Cardiac septum (tissue), 1 donor: ENCODE data around the gene TDRD9. TPM values are rescaled to one million over a fixed set of nuclear protein-coding genes. Genes with fewer than 3 reads are reported as not detected.

Experiments
- DNase-seq: peaks from one replicate; pipeline ENCODE4 v3.0.0-alpha.2; 2020; ENCODE audit warnings: low spot score
- intact Hi-C: fragments of 100-400 bp; cut with DNase I; formaldehyde crosslinking; loops from one replicate; pipeline ENCODE4 v1.14.0; 2022
- total RNA-seq: library from RNA; stranded (reverse); fragmentation: NEBNext Ultra II Directional; extraction: Animal tissue kit (Norgen Biotek cat#: 25700); gene quantifications from one replicate; pipeline ENCODE4 v1.2.1, GENCODE V29; 2021
- donor health status: DM: no; HTN: no; CAD: no.

TDRD9 gene
- total RNA-seq, 1 donor from 2014 or later, result 3.3 TPM

GRCh38 chr14:104005489-104005888 is 77.2 kb downstream of the TDRD9 start:
- intact Hi-C loops, result no loop called here
- DNase-seq, result no peak

DNA sequence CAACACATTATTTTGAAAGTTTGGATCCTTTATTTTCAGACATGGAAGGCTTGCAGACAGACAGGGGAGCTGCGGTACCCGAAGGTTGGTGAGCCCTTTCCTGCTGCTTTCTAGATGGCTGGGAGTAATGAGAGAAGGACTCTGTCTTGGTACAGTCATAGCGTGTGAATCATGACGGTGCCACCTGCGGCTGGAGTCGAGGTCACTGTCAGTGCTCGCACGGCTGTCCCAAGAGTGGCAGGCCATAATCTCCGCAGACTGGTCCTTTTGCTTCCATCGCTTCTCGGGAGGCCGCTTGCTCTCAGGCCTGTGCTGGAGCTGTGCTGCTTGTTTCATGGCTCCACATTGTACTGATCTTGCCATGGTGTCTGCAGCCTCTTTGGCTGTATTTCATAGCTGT is 78.9 kb downstream of the TDRD9 start:
- intact Hi-C loops, result no loop called here
- DNase-seq, result no peak

- no peak for DNase-seq
- intact Hi-C loops, result no loop called here
Measured at GRCh38 chr14:104009297-104009696, 81.0 kb downstream of the TDRD9 start.

GRCh38 chr14:104011824-104012517 is 83.7 kb downstream of the TDRD9 start:
- intact Hi-C loops, result no loop called here
- DNase-seq, result no peak

DNA sequence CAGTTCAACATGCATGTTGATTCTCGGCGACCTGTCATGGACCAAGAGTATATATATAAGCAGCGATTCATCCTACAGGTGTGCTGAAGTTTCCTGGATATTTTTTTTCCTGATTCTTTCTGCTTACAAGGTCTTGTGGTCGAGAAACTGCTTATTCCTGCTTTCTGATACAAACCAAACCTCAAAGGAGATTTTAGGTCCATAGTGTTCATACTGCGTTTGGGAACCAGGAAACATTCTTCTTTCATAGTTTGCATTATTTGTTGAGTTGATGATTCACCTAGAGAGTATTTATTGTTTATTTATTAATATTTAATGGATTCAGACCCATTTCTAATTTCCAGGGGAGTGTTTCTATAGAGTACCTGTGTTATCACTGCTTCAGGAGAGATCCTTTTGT is 86.5 kb downstream of the TDRD9 start:
- intact Hi-C loops, result no loop called here
- DNase-seq, result no peak

GRCh38 chr14:104016873-104017650 is 88.8 kb downstream of the TDRD9 start:
- intact Hi-C loops, result no loop called here
- DNase-seq, result no peak

DNA sequence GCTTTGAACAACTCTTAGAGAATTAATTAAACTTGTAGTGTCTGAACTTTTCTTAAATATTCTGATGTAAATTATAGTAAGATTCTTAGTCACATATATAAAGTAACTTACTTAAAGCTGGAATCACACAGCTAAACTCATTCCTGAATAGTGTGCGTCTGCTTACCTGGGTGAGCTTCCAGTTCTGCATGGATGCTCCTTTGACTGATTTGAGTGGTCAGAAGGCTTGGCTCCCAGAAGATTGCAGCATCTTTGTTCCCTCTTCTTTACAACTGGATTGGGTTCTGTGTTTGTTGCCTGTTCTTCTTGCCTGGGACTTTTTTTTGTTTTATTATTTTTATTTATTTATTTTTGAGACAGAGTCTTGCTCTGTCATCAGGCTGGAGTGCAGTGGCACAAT is 90.8 kb downstream of the TDRD9 start:
- DNase-seq, result no peak
- intact Hi-C loops, result no loop called here

- DNase-seq, result no peak
- intact Hi-C loops, result no loop called here
Measured at GRCh38 chr14:104019806-104020205, 91.5 kb downstream of the TDRD9 start.

GRCh38 chr14:104020471-104020870 is 92.2 kb downstream of the TDRD9 start:
- DNase-seq, result no peak
- intact Hi-C loops, result no loop called here

DNA sequence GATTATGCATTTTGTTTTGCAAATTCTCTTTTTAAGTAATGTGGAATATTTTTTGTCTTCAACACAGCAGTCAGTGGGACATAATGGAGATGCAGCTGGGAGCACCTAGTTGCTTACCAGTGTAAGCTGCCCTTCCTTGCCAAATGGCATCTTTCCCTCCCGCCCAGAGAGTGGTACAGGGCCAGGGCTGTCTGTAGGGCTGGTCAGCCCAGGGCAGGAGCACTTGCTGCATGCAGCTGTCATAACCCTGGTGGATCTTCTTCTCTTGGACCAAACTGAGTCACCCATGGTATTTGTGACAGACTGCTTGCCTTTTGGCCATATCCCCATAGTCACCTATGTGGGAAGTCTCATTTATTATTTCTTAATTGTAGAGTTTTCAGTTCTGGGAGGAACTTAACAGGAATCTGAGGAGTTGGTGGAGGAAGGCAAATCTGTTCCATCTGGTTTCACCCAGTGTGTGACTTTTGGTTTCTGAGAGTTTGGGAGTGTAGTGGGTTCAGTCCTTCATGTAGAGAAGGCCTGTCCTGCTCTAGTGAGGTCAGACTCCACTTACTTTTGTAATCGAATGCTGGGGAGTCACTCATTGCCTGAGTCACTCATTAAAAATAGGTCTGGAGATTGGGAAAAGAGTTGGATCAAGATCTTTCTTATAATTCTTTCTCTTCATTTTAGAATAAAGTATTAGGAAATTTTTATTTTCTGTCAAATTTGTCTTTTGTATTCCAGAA is 95.2 kb downstream of the TDRD9 start:
- intact Hi-C loops, result no loop called here
- DNase-seq, result no peak

GRCh38 chr14:104025534-104025933 is 97.3 kb downstream of the TDRD9 start:
- intact Hi-C loops, result no loop called here
- no peak for DNase-seq

DNA sequence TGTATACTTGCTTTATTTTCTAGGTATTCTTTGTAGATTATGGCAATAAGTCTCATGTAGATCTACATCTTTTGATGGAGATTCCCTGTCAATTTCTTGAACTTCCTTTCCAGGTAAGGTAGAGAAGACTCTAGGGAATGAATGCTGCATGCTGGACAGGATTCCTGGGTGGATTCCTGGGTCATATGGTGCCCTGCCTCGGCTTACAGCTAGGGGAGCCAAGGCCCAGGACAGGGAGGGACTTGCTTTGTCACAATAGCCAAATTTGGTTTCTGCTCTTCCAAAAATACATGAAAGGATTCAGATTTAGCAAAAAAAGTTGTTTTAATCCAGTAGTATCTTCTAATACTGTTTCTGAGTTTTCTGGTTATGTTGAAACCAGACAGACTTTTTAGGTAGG is 97.8 kb downstream of the TDRD9 start:
- DNase-seq, result no peak
- intact Hi-C loops, result no loop called here

DNA sequence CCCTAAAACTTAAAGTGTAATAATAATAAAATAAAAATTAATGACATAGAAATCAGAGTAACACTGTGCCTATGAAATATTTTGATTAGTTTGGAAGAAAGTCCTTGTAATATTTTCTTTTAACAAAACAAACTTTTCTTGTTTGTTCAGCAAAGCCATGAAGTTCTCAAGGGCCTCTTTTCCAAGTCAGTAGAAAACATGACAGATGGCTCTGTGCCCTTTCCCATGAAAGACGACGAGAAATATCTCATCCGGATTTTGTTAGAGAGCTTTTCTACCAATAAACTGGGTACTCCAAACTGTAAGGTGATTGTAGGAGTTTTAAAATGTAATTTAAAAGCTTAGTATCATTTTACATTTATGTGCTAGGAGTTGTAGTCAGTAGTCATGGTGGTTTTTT is 102.7 kb downstream of the TDRD9 start:
- intact Hi-C loops, result no loop called here
- DNase-seq, result no peak

DNA sequence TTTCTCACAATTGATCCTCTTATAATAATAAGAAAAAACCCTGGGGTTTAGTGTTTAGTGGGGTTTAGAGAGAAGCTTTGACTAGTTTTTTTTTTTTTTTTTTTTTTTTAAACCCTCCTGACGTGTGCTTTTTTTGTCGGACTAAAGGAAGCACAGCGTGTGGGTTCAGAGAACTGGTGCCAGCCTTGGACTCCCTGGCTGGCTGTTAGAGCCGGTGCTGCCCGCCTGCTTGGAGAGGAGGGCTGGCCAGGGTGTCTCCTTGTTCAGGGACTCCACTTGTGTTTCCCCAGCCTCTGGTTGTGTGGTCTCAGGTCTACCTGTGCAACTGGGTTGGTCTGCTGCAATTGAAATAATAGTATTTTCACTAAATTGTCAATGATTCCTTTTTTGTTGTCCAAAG is 103.1 kb downstream of the TDRD9 start:
- DNase-seq, result no peak
- intact Hi-C loops, result no loop called here

DNA sequence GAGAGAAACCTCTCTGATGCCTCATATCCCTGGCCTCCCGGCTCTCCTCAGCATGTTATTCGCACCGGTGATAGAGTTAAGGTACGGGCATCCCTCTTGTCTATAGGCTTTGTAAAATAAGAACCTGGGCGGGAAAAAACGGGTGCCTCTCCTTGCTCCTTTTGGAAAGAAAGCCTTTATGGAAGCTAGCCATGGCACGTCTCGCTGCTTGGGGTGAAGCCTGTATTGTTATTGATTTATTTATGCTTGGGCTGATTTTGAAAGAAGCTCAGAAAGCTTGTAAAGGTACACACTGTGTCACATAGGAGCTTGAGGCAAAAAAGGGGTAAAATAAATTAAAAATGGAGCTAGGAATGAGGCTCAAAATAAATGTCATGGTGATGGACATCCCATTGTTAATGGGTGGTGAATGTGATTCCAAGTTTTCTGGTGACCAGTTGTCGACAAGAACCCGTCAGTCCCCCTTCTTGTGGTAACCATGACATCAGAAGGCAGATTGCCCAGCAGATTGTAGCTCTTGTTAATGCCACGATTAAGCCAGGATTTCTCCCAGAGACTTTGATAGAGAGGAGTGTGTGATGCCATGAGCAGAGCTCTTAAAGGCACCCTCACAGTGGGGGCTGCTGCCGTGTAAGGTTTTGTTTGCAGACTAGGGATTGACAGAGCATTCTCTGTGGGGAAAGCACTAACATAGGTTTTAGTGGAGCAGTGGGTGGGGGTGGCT is 106.9 kb downstream of the TDRD9 start:
- intact Hi-C loops, result no loop called here
- DNase-seq, result no peak

- intact Hi-C loops, result no loop called here
- DNase-seq, result no peak
Measured at GRCh38 chr14:104036212-104036611, 108.0 kb downstream of the TDRD9 start.

DNA sequence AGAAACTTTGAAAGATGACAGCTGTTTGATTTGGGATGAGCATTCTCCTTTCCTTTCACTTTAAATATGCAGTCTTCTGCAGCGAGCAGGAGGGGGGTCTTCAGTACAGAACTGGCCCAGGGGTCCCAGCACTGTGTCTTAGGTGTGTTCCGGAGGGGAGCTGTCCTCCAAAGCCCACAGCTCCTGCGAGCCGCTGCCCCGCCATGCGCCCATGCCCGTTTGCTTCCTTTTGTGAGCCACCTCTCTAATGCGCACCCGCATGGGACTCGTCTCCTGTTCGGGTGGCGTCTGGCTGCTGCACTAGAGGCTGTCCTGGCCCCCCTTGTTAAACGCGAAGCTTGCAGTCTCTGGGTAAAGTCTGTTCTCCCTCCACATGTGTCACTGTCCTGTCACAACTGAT is 108.8 kb downstream of the TDRD9 start:
- no peak for DNase-seq
- intact Hi-C loops, result no loop called here

GRCh38 chr14:104037903-104038302 is 109.6 kb downstream of the TDRD9 start:
- intact Hi-C loops, result no loop called here
- no peak for DNase-seq

GRCh38 chr14:104039214-104039613 is 111.0 kb downstream of the TDRD9 start:
- DNase-seq, result no peak
- intact Hi-C loops, result no loop called here

- DNase-seq, result no peak
- intact Hi-C loops, result no loop called here
Measured at GRCh38 chr14:104040539-104040938, 112.3 kb downstream of the TDRD9 start.
